Fibroblast of pulmonary artery (primary cell): ENCODE data around the gene TRIM27.
"Not testable (repeated sequence)": the region's sequence is repeated elsewhere in the genome, so short reads cannot be mapped to it uniquely, and the experiment has no call there.

ENCODE experiments used
- DNase-seq: peaks from one replicate; pipeline ENCODE4 v3.0.0-alpha.2; 2010; ENCODE audit warnings: low read depth
- H3K4me3 ChIP-seq: replicated peaks from 2 replicates; pipeline ENCODE4 v1.5.1; 2011; ENCODE audit warnings: low read depth, mild to moderate bottlenecking, control low read depth, low read length, moderate library complexity
- TF ChIP-seq, protein P1 (sequence below): IDR thresholded peaks from 2 replicates; pipeline ENCODE4 v1.5.1; 2011; ENCODE audit warnings: mild to moderate bottlenecking, control low read depth, low read length, inconsistent platforms; ENCODE audit errors: missing control alignments

Gene TRIM27

DNA sequence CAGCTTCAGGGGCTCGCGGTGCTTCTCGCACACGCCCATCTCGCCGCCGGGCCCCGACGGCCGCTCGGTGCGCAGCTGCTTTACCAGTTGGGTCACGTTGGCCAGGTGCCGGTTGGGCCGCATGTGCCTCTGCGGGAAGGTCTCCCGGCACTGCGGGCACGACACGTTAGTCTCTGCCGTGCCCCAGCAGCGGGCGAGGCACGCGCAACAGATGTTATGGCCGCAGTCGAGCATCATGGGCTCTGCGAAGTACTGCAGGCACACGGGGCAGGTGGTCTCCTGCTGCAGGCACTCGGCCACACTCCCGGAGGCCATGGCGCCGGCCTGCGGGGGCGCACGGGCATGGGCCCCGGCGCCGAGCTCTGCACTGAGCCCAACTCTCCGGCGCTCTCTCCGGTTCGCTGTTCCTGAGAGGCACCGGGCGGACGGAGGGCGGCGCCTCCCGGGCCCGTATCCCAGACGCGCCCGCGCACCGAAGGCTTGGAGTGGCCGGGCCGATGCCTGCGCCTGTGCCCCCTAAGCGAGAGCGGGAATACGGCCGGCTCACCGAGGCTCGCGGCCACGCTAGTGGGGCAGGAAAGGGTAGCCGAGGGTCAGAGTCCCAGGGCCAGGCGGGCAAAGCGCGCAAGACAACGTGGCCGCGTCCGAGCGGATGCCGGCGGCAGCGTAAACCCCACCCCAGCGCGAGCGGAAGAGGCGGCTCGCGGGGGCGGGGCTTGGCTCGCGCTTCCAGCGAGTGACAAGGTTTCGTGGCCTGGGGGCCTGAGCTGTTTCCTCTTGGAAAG, at the start of gene TRIM27:
Gene TRIM27, minus strand, starts transcription at position 668 of the 785 bp plus-strand sequence. Its CDS starts 353 bp downstream, at position 315.
- TF ChIP-seq, protein P1, sequence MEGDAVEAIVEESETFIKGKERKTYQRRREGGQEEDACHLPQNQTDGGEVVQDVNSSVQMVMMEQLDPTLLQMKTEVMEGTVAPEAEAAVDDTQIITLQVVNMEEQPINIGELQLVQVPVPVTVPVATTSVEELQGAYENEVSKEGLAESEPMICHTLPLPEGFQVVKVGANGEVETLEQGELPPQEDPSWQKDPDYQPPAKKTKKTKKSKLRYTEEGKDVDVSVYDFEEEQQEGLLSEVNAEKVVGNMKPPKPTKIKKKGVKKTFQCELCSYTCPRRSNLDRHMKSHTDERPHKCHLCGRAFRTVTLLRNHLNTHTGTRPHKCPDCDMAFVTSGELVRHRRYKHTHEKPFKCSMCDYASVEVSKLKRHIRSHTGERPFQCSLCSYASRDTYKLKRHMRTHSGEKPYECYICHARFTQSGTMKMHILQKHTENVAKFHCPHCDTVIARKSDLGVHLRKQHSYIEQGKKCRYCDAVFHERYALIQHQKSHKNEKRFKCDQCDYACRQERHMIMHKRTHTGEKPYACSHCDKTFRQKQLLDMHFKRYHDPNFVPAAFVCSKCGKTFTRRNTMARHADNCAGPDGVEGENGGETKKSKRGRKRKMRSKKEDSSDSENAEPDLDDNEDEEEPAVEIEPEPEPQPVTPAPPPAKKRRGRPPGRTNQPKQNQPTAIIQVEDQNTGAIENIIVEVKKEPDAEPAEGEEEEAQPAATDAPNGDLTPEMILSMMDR: no peak
- DNase-seq: peak; percentile 78
- peak within 1 kb of the TSS; percentile 94 for H3K4me3 ChIP-seq

- H3K4me3 ChIP-seq, DNase-seq: not testable (repeated sequence)
These were observed 46.3 kb upstream of the TRIM27 start for GRCh38 chr6:28970056-28970455.

GRCh38 chr6:28969129-28969528, 45.3 kb upstream of the TRIM27 start:
- DNase-seq: no peak
- no peak overlapping the region for H3K4me3 ChIP-seq
- TF ChIP-seq, protein P1: peak; percentile 2

- no peak overlapping the region for H3K4me3 ChIP-seq
- TF ChIP-seq, protein P1: no peak
These were observed 44.7 kb upstream of the TRIM27 start for GRCh38 chr6:28968476-28968875.

GRCh38 chr6:28965706-28966105, 41.9 kb upstream of the TRIM27 start:
- DNase-seq: no peak
- H3K4me3 ChIP-seq: no peak overlapping the region
- TF ChIP-seq, protein P1: no peak

More at GRCh38 chr6:28968476-28968875, 44.7 kb upstream of the TRIM27 start:
- no peak for DNase-seq

DNA sequence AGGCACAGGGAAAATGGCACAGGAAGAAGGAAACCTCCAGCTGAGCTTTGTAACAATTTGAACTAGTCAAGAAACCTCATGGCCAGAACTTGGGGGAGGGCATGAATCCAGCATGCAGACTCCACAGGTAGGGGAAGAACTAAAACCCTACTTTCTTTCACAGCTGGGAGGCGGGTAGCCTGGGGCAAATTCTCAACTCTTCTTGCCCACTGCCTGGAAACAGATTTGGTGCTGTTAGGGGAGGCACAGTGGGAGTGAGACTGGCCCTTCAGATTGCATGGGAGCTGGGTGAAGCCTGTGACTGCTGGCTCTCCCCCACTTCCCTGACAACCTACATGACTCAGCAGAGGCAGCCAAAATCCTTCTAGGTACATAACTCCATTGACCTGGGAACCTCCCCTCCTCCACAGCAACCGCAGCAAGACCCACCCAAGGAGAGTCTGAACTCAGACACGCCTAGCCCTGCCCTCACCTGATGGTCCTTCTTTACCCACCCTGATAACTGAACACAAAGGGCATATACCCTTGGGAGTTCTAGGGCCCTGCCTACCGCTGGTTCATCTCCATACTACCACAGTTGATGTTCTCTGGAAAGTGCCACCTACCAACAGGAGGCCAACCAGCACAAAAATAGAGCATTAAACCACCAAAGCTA, 37.2 kb upstream of the TRIM27 start:
- H3K4me3 ChIP-seq: no peak overlapping the region
- no peak for DNase-seq
- TF ChIP-seq, protein P1: no peak

- not testable (repeated sequence) for DNase-seq, H3K4me3 ChIP-seq
These were observed 34.9 kb upstream of the TRIM27 start for GRCh38 chr6:28958561-28959243.

DNA sequence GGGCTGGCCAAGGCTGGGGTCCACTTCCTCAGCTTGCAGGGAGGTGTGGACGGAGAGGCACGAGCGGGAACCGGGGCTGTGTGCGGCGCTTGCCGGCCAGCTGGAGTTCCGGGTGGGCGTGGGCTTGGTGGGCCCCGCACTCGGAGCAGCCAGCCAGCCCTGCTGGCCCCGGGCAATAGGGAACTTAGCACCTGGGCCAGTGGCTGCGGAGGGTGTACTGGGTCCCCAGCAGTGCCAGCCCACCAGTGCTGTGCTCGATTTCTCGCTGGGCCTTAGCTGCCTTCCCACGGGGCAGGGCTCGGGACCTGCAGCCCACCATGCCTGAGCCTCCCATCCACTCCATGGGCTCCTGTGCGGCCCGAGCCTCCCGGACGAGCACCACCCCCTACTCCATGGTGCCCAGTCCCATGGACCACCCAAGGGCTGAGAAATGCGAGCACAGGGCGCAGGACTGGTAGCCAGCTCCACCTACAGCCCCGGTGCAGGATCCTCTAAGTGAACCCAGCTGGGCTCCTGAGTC, 34.1 kb upstream of the TRIM27 start:
- DNase-seq, H3K4me3 ChIP-seq: not testable (repeated sequence)
